SK-N-SH (cell line): ENCODE results near the gene SIK2.

Source experiments
- CTCF ChIP-seq: fragments of 200-600 bp; sonication (generic); IDR thresholded peaks from 2 replicates; pipeline ENCODE4 v1.6.1; 2017; ENCODE audit warnings: antibody characterized with exemption, mild to moderate bottlenecking, moderate library complexity
- FOXJ3 ChIP-seq: sonication (generic); formaldehyde crosslinking; IDR thresholded peaks from 2 replicates; pipeline ENCODE4 v1.5.1; 2020; ENCODE audit warnings: mild to moderate bottlenecking, missing genetic modification reagents
- NFIC ChIP-seq: IDR thresholded peaks from 2 replicates; pipeline ENCODE4 v1.4.0; 2012; ENCODE audit warnings: borderline replicate concordance
- USF1 ChIP-seq: IDR thresholded peaks from 2 replicates; pipeline ENCODE4 v1.4.0; 2012; ENCODE audit warnings: low read depth, borderline replicate concordance

GRCh38 chr11:111720801-111721494 is 118.7 kb downstream of the SIK2 start:
- TF ChIP-seq FOXJ3 (no peak), CTCF (no peak), NFIC (no peak), USF1 (no peak)
